Endothelial cell of umbilical vein (primary cell): ENCODE data around the gene VPS54. TPM values are rescaled to one million over a fixed set of nuclear protein-coding genes. Genes with fewer than 3 reads are reported as not detected.
"Not testable (repeated sequence)": the region's sequence is repeated elsewhere in the genome, so short reads cannot be mapped to it uniquely, and the experiment has no call there.

ENCODE experiments used
- BruUV-seq: library from RNA; stranded (reverse); fragments of 400-500 nt; replicated peaks from 2 replicates; lab custom pipeline; 2021; lab: Mats Ljungman, UMichigan
- CTCF ChIA-PET: fragments of 300-600, 350-600 bp; sonication (Branson Sonifier 250); formaldehyde crosslinking; loops from one replicate; lab custom pipeline; 2021; ENCODE audit warnings: antibody characterized with exemption, inconsistent platforms; lab: Charles Lee
- POLR2A ChIA-PET: fragments of 300-600, 350-600 bp; sonication (Branson Sonifier 250); formaldehyde crosslinking; loops from one replicate; lab custom pipeline; 2021; ENCODE audit warnings: antibody characterized with exemption, inconsistent platforms; lab: Charles Lee
- DNase-seq: peaks from one replicate; pipeline ENCODE4 v3.0.0-alpha.2; 2011; ENCODE audit warnings: low read depth, low spot score
- FAIRE-seq: peaks from 2 replicates; lab custom pipeline; 2011; peaks lifted over from hg19 to GRCh38; lab: Jason Lieb, UNC
- H2AFZ ChIP-seq: 2 replicates; pipeline ENCODE4 v1.6.0; 2012; ENCODE audit warnings: low read depth, low read length, control low read depth, inconsistent platforms
- H3K27ac ChIP-seq: 2 replicates; pipeline ENCODE4 v1.5.1; 2011; ENCODE audit warnings: low read depth, mild to moderate bottlenecking, control low read depth, low read length, moderate library complexity; ENCODE audit not compliant: insufficient read depth
- H3K27me3 ChIP-seq, 2 experiments: 2 replicates each; pipeline versions ENCODE4 v1.6.0 to v1.6.1; 2011; ENCODE audit warnings: low read length in 2 of 2, mixed read lengths in 1 of 2; ENCODE audit not compliant: control insufficient read depth in 2 of 2, insufficient read depth in 2 of 2
- H3K36me3 ChIP-seq, 2 experiments: 2 replicates in 1 of 2; 3 replicates in 1 of 2; pipeline ENCODE4 v1.5.1; 2011; ENCODE audit warnings: low read length in 2 of 2, mild to moderate bottlenecking in 1 of 2, moderate library complexity in 1 of 2; ENCODE audit not compliant: control insufficient read depth in 2 of 2, insufficient read depth in 2 of 2; ENCODE audit errors: extremely low read depth in 1 of 2
- H3K4me1 ChIP-seq: 3 replicates; pipeline ENCODE4 v1.5.1; 2011; ENCODE audit warnings: mild to moderate bottlenecking, low read length; ENCODE audit not compliant: control insufficient read depth, insufficient read depth; ENCODE audit errors: extremely low read depth
- H3K4me2 ChIP-seq: 2 replicates; pipeline ENCODE4 v1.6.1; 2011; ENCODE audit warnings: low read length, control low read depth, mixed read lengths; ENCODE audit not compliant: insufficient read depth
- H3K4me3 ChIP-seq, 3 experiments: fragments of 200-600 bp in 1 of 3; sonication (generic), shearing (Covaris generic) in 1 of 3; replicated peaks in 1 of 3; 2 replicates each; pipeline ENCODE4 v1.5.1; 2011 to 2016; ENCODE audit warnings: control low read depth in 3 of 3, low read length in 3 of 3, mild to moderate bottlenecking in 2 of 3, inconsistent platforms in 1 of 3, low read depth in 1 of 3, moderate library complexity in 1 of 3; ENCODE audit not compliant: insufficient read depth in 1 of 3
- H3K79me2 ChIP-seq: 2 replicates; pipeline ENCODE4 v1.6.0; 2012; ENCODE audit warnings: low read length, inconsistent platforms; ENCODE audit not compliant: control insufficient read depth, insufficient read depth
- H3K9ac ChIP-seq: replicated peaks from 2 replicates; pipeline ENCODE3; 2011; ENCODE audit warnings: low read length, control low read depth; ENCODE audit not compliant: insufficient read depth; ENCODE audit errors: extremely low read depth
- H3K9me1 ChIP-seq: replicated peaks from 3 replicates; pipeline ENCODE4 v1.6.0; 2011; ENCODE audit warnings: mild to moderate bottlenecking, low read length; ENCODE audit not compliant: control insufficient read depth, insufficient read depth; ENCODE audit errors: extremely low read depth
- H3K9me3 ChIP-seq: replicated peaks from 2 replicates; pipeline ENCODE4 v1.5.1; 2012; ENCODE audit warnings: low read length, inconsistent platforms; ENCODE audit not compliant: control insufficient read depth, insufficient read depth
- H4K20me1 ChIP-seq: replicated peaks from 2 replicates; pipeline ENCODE3; 2011; ENCODE audit warnings: mild to moderate bottlenecking, low read length; ENCODE audit not compliant: control insufficient read depth, insufficient read depth; ENCODE audit errors: extremely low read depth
- EZH2 ChIP-seq: IDR thresholded peaks from 2 replicates; pipeline ENCODE4 v1.6.1; 2012; ENCODE audit warnings: borderline replicate concordance, low read depth, mild to moderate bottlenecking, moderate library complexity, low read length, inconsistent platforms; ENCODE audit not compliant: severe bottlenecking
- FOS ChIP-seq: IDR thresholded peaks from 2 replicates; pipeline ENCODE4 v1.6.1; 2011; ENCODE audit warnings: mild to moderate bottlenecking, low read length, moderate library complexity, borderline replicate concordance; ENCODE audit not compliant: insufficient read depth
- GATA2 ChIP-seq: IDR thresholded peaks from 2 replicates; pipeline ENCODE4 v1.7.0; 2011; ENCODE audit warnings: low read depth, mild to moderate bottlenecking, moderate library complexity, mixed read lengths, low read length; ENCODE audit not compliant: insufficient read length, insufficient read depth
- JUN ChIP-seq: IDR thresholded peaks from 2 replicates; pipeline ENCODE4 v1.6.1; 2011; ENCODE audit warnings: borderline replicate concordance, low read depth; ENCODE audit not compliant: insufficient read length, insufficient read depth
- MAX ChIP-seq: IDR thresholded peaks from 2 replicates; pipeline ENCODE4 v1.6.1; 2011; ENCODE audit not compliant: insufficient read depth, insufficient read length
- MYC ChIP-seq: IDR thresholded peaks from one replicate; pipeline ENCODE4 v1.6.1; 2011; ENCODE audit warnings: mild to moderate bottlenecking, low read depth, low read length
- POLR2A ChIP-seq: IDR thresholded peaks from 2 replicates; pipeline ENCODE4 v1.6.1; 2012; ENCODE audit warnings: low read depth, mild to moderate bottlenecking, control low read depth, low read length
- POLR2AphosphoS5 ChIP-seq: IDR thresholded peaks from 2 replicates; pipeline ENCODE4 v1.6.1; 2012; ENCODE audit warnings: low read depth, mild to moderate bottlenecking, control low read depth, low read length, moderate library complexity; ENCODE audit not compliant: insufficient read depth
- dilution Hi-C: fragments of 300-500 bp; cut with MboI; formaldehyde crosslinking; loops from one replicate; pipeline ENCODE4 v1.15.0; 2019; ENCODE audit warnings: low sequenced_read_pairs; ENCODE audit not compliant: extremely low pct_ligation_motif_present
- intact Hi-C: fragments of 100-400 bp; cut with micrococcal nuclease; formaldehyde crosslinking; loops from one replicate; pipeline ENCODE4 v1.10.0; 2022
- polyA plus RNA-seq, 4 experiments: library from polyadenylated mRNA; depleted of rRNA in 3 of 4; stranded (reverse) in 3 of 4; unstranded in 1 of 4; fragments of >200 nt; gene quantifications; 2 replicates each; pipeline versions ENCODE4 v1.2.1 to v1.2.3, GENCODE V29; 2011 to 2012; ENCODE audit warnings: missing spikeins in 1 of 4
- total RNA-seq: library from RNA; stranded (reverse); gene quantifications from 2 replicates; pipeline ENCODE4 v1.2.3, GENCODE V29; 2021
- TF ChIP-seq, protein P1 (sequence below), 2 donors: IDR thresholded peaks; 1 replicate in 1 of 2; 2 replicates in 1 of 2; pipeline ENCODE4 v1.5.1; 2011; ENCODE audit warnings: low read length in 2 of 2, mild to moderate bottlenecking in 2 of 2, moderate library complexity in 2 of 2, control low read depth in 1 of 2, inconsistent platforms in 1 of 2, low read depth in 1 of 2; ENCODE audit not compliant: insufficient read depth in 1 of 2; ENCODE audit errors: extremely low read depth in 1 of 2

VPS54 gene
- total and polyA plus RNA-seq, 2 donors (not counting 3 experiments of a cell fraction or from before 2014, with no cell fraction given): 6.3 to 17.7 TPM

DNA sequence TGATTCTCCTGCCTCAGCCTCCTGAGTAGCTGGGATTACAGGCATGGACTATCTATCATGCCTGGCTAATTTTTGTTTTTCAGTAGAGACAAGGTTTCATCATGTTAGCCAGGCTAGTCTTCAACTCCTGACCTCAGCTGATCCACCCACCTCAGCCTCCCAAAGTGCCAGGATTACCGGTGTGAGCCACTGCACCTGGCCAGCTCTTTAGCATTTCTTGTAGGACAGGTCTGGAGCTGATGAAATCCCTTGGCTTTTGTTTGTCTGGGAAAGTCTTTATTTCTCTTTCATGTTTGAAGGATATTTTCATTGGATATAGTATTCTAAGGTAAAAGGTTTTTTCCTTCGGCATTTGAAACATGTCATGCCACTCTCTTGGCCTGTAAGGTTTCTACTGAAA, 20.2 kb downstream of the VPS54 start:
- DNase-seq: no peak
- no peak for FAIRE-seq
- H2AFZ ChIP-seq: no peak overlapping the region
- H3K79me2 ChIP-seq: peaks cover 24% of the 10 kb centered on the region
- no peak overlapping the region for H3K4me2 ChIP-seq
- no peak for TF ChIP-seq FOS
- TF ChIP-seq POLR2AphosphoS5: no peak
- TF ChIP-seq, protein P1, sequence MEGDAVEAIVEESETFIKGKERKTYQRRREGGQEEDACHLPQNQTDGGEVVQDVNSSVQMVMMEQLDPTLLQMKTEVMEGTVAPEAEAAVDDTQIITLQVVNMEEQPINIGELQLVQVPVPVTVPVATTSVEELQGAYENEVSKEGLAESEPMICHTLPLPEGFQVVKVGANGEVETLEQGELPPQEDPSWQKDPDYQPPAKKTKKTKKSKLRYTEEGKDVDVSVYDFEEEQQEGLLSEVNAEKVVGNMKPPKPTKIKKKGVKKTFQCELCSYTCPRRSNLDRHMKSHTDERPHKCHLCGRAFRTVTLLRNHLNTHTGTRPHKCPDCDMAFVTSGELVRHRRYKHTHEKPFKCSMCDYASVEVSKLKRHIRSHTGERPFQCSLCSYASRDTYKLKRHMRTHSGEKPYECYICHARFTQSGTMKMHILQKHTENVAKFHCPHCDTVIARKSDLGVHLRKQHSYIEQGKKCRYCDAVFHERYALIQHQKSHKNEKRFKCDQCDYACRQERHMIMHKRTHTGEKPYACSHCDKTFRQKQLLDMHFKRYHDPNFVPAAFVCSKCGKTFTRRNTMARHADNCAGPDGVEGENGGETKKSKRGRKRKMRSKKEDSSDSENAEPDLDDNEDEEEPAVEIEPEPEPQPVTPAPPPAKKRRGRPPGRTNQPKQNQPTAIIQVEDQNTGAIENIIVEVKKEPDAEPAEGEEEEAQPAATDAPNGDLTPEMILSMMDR (IDR thresholded peaks at IDR 0.05; ENCODE audit: extremely low read depth in 1 of 2, insufficient read depth in 1 of 2, low read depth in 1 of 2, low read length in 2 of 2): no peak
- no peak for TF ChIP-seq MYC
- no peak for TF ChIP-seq GATA2
- TF ChIP-seq EZH2: no peak
- TF ChIP-seq MAX: no peak
- no peak for TF ChIP-seq JUN
- TF ChIP-seq POLR2A: no peak
- H3K4me1 ChIP-seq: no peaks in the 10 kb centered on the region
- dilution Hi-C loops (no loop called here), intact Hi-C loops (no loop called here)
- no peaks in the 10 kb centered on the region for H3K27me3 ChIP-seq
- no peaks in the 10 kb centered on the region for H3K9me1 ChIP-seq
- no peaks in the 10 kb centered on the region for H4K20me1 ChIP-seq
- no peaks in the 10 kb centered on the region for H3K36me3 ChIP-seq
- H3K9ac ChIP-seq: no peak overlapping the region
- no peaks in the 10 kb centered on the region for H3K9me3 ChIP-seq
- ChIA-PET POLR2A (no interaction called here), CTCF (no interaction called here)
- H3K4me3 ChIP-seq: no peak overlapping the region
- H3K27ac ChIP-seq: no peak overlapping the region
- no TSS peak for BruUV-seq

GRCh38 chr2:63996582-63997198, 22.5 kb downstream of the VPS54 start:
- dilution Hi-C loops, DNase-seq, intact Hi-C loops, H3K9ac ChIP-seq, H4K20me1 ChIP-seq, CTCF ChIA-PET, H3K9me3 ChIP-seq, H3K79me2 ChIP-seq, H3K4me3 ChIP-seq, H3K4me1 ChIP-seq, H3K27ac ChIP-seq, H3K4me2 ChIP-seq, BruUV-seq, H3K9me1 ChIP-seq, H2AFZ ChIP-seq, H3K36me3 ChIP-seq, FAIRE-seq, H3K27me3 ChIP-seq: not testable (repeated sequence)
- POLR2A ChIA-PET: interaction anchor here (0.6 kb wide), 1 partner anchor 540 kb away, joined by 14 read pairs; no protein-coding TSS in a partner anchor
